CD4-positive, CD25-positive, alpha-beta regulatory T cell (primary cell): ENCODE measurements around the gene GALR2. TPM values are rescaled to one million over a fixed set of nuclear protein-coding genes. Genes with fewer than 3 reads are reported as not detected.
"Not testable (repeated sequence)": the region's sequence is repeated elsewhere in the genome, so short reads cannot be mapped to it uniquely, and the experiment has no call there.

Experiments used
- ATAC-seq, 2 donors: fragments of 150-1000 bp; cut with Tn5 transposase; one replicate each; pipeline ENCODE4 v1.10.0; 2021; ENCODE audit warnings: low read depth in 2 of 2, moderate number of reproducible peaks in 2 of 2, moderate library complexity in 1 of 2
- DNase-seq, 3 donors: peaks; one replicate each; pipeline versions ENCODE4 v3.0.0 to v3.0.0-alpha.2; 2012 to 2022; ENCODE audit warnings: mixed read lengths in 1 of 3
- H3K27ac ChIP-seq: one replicate; pipeline ENCODE4 v1.7.0; 2013; ENCODE audit warnings: mild to moderate bottlenecking, low read length; ENCODE audit not compliant: insufficient read depth, poor library complexity, severe bottlenecking
- H3K27me3 ChIP-seq: one replicate; pipeline ENCODE4 v1.7.0; 2013; ENCODE audit warnings: low read length; ENCODE audit not compliant: control insufficient read depth, insufficient read depth
- H3K36me3 ChIP-seq: one replicate; pipeline ENCODE4 v1.7.0; 2013; ENCODE audit warnings: mild to moderate bottlenecking, low read length, moderate library complexity; ENCODE audit not compliant: control insufficient read depth, insufficient read depth
- H3K4me1 ChIP-seq: 2 replicates; pipeline ENCODE4 v1.7.0; 2013; ENCODE audit warnings: mild to moderate bottlenecking, low read length; ENCODE audit not compliant: insufficient read depth, control insufficient read depth, poor library complexity, severe bottlenecking
- H3K4me3 ChIP-seq: one replicate; pipeline ENCODE4 v1.7.0; 2013; ENCODE audit warnings: low read depth, mild to moderate bottlenecking, low read length, moderate library complexity
- H3K9me3 ChIP-seq, 2 experiments: 1 replicate in 1 of 2; 2 replicates in 1 of 2; pipeline ENCODE4 v1.7.0; 2013; ENCODE audit warnings: low read length in 2 of 2, mild to moderate bottlenecking in 1 of 2, moderate library complexity in 1 of 2; ENCODE audit not compliant: control insufficient read depth in 2 of 2
- H3K27ac Mint-ChIP-seq, 3 donors: one replicate each; pipeline ENCODE4 v1.8.0; 2020 to 2022; ENCODE audit warnings: mild to moderate bottlenecking in 3 of 3, mixed read lengths in 3 of 3, moderate library complexity in 2 of 3
- H3K27me3 Mint-ChIP-seq: one replicate; pipeline ENCODE4 v1.8.0; 2022; ENCODE audit warnings: mild to moderate bottlenecking, mixed read lengths
- H3K36me3 Mint-ChIP-seq: one replicate; pipeline ENCODE4 v1.8.0; 2020; ENCODE audit warnings: mixed read lengths
- H3K4me1 Mint-ChIP-seq, 4 donors: one replicate each; pipeline ENCODE4 v1.8.0; 2020 to 2022; ENCODE audit warnings: mixed read lengths in 4 of 4, mild to moderate bottlenecking in 1 of 4
- H3K4me3 Mint-ChIP-seq, 4 donors: one replicate each; pipeline ENCODE4 v1.8.0; 2020 to 2022; ENCODE audit warnings: mild to moderate bottlenecking in 4 of 4, mixed read lengths in 4 of 4, moderate library complexity in 3 of 4
- H3K9me3 Mint-ChIP-seq, 7 donors: one replicate each; pipeline ENCODE4 v1.8.0; 2020 to 2022; ENCODE audit warnings: mixed read lengths in 7 of 7, mild to moderate bottlenecking in 3 of 7, moderate library complexity in 2 of 7
- polyA plus RNA-seq, 4 donors: library from polyadenylated mRNA; unstranded; fragments of 300-500 nt; fragmentation: Illumina TruSeq; gene quantifications; one replicate each; pipeline ENCODE4 v1.2.3, GENCODE V29; 2021
- total RNA-seq: library from RNA; stranded (reverse); gene quantifications from one replicate; pipeline ENCODE4 v1.2.3, GENCODE V29; 2022

GALR2 gene
- total and polyA plus RNA-seq, 5 donors from 2014 or later = 0.41 to 0.86 (median 0.62) TPM; not detected in 2

DNA sequence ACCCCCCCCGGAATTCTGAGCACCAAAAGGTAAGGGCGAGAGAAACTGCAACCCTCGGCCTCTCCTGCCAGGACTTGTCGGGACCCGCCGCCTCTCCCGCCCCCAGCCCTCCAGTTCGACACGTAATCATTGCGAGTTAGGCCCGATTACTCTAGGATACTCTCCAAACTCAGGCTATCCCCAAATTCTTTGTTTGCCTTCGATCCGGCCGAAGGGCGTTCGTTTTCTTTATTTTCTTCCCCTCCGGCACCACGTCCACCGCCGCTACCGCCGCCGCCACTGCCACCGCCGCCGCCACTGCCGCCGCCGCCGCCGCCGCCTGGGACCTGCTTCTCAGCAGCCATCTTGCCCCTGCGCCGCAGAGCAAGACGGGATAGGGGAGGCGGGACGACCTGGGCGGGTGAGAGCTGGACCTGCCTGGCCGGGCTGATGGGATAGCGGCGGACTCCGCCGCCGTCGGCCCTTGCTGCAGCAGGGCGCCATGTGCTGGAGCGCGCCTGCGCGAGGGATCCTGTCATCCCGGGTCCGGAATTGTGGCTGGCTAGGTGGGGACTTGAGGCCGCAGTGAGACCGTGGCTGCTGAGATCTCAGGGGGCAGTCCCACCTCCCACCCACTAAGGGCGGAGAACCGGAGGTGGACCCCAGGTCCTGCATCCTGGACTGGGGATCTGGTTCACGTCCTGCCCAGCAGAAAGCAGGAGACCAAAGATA is 2.3 kb upstream of the GALR2 start, which contains the start of gene SRP68:
TSS of gene SRP68 (minus strand) at position 370 of the 711 bp plus-strand sequence. CDS start at position 344, 26 bp downstream.
- Histone ChIP-seq H3K9me3 (no peaks in the 10 kb centered on the region), H3K27ac (peak within 1 kb of the TSS; percentile 80), H3K36me3 (peaks cover 12% of the 10 kb centered on the region), H3K4me1 (peaks cover 60% of the 10 kb centered on the region), H3K27me3 (peaks cover 10% of the 10 kb centered on the region), H3K4me3 (peak within 1 kb of the TSS; percentile 88)
- DNase-seq (peak; percentile 75 to 89 (median 77)), ATAC-seq (peak; percentile 88 to 90)
- peaks cover 6 to 60% (median 41%) of the 10 kb centered on the region in 4 donors for H3K4me1 Mint-ChIP-seq
- H3K9me3 Mint-ChIP-seq = peaks cover 0 to 1% (median 0%) of the 10 kb centered on the region in 7 donors
- H3K4me3 Mint-ChIP-seq = peak within 1 kb of the TSS; percentile 87 to 98 (median 96)
- H3K36me3 Mint-ChIP-seq = peaks cover 6% of the 10 kb centered on the region
- peaks cover 33% of the 10 kb centered on the region for H3K27me3 Mint-ChIP-seq
- H3K27ac Mint-ChIP-seq = peak within 1 kb of the TSS; percentile 82 to 98 (median 97)

DNA sequence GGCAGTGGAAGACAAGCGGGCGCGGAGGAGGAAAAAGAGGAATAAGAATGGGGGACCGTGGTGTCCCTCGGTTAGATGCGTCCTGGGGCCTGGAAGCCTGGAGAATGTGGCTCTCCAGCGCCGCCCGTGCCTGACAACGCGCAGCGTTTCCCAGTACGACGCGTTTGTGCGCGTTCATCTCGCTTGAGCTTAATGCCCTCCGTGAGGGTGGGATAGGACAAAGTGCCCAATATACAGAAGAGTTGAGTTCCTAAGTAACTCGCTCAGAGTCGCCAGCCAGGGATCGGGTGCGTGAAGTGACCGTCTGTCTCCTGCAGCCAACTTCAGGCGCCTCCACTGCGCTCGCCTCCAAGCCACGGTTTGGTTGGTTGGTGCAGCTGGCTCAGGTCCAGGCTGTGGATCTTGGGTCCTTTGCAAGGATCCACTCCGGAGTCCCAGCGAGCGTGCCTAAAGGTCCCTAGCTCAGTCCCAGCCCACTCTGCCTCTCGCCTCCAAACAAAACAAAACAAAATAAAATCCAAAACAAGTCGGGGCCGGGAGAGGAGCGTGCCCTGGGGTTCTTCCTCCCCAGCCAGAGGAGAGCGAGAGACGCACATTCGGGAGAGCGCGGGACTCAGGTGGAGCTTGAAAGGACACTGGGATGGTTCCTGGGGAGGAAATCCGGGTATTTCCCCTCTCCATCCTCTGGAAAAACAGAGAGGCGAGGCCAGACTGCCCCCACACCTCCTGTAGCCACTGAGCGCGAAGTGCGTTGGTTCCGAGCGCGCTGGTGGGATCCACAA is 974 bp downstream of the GALR2 start:
- Mint-ChIP-seq H3K4me3 (peak overlapping the region; percentile 12 to 89 (median 85)), H3K27me3 (peaks cover 47% of the 10 kb centered on the region), H3K9me3 (peaks cover 0 to 1% (median 0%) of the 10 kb centered on the region in 7 donors), H3K36me3 (no peaks in the 10 kb centered on the region), H3K4me1 (peaks cover 6 to 66% (median 28%) of the 10 kb centered on the region in 4 donors), H3K27ac (peak overlapping the region; percentile 26 to 82 (median 27))
- ATAC-seq (no peak), DNase-seq (no peak)
- H3K36me3 ChIP-seq = no peaks in the 10 kb centered on the region
- no peak overlapping the region for H3K4me3 ChIP-seq
- peaks cover 62% of the 10 kb centered on the region for H3K4me1 ChIP-seq
- peaks cover 13% of the 10 kb centered on the region for H3K27me3 ChIP-seq
- H3K27ac ChIP-seq = no peak overlapping the region
- H3K9me3 ChIP-seq = no peaks in the 10 kb centered on the region

DNA sequence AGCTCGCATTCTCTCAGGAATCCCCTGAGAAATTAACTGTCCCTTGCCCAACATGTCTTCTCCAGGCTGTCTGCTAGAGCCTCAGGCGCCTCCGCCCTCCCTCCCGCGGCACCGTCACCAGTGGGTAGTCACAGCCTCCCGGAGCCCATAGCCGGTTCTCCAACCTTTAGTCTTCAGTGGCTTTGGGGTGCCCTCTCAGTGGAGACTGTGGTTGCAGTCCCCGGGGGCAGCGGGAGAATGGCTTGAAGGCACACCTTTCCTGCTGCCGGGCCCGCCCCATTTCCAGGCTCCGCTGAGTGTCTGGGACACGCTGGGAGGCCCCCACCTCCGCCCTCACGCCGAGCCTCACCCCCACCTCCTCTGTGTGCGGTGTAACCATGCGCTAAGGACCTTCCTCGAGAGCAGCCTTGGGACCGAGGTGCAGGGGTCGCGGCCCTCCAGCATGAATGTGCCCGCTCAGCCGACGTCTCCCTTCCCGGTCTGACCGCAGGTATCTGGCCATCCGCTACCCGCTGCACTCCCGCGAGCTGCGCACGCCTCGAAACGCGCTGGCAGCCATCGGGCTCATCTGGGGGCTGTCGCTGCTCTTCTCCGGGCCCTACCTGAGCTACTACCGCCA is 1.7 kb downstream of the GALR2 start:
- H3K4me3 ChIP-seq = no peak overlapping the region
- H3K4me1 ChIP-seq = peaks cover 55% of the 10 kb centered on the region
- peaks cover 6 to 60% (median 22%) of the 10 kb centered on the region in 4 donors for H3K4me1 Mint-ChIP-seq
- no peaks in the 10 kb centered on the region for H3K36me3 ChIP-seq
- H3K4me3 Mint-ChIP-seq = peak overlapping the region; percentile 56 to 89 (median 84)
- ATAC-seq (no peak), DNase-seq (no peak)
- peaks cover 47% of the 10 kb centered on the region for H3K27me3 Mint-ChIP-seq
- no peaks in the 10 kb centered on the region for H3K36me3 Mint-ChIP-seq
- peak overlapping the region in 2 of 3 donors; percentile 82 to 90 for H3K27ac Mint-ChIP-seq
- H3K9me3 ChIP-seq = no peaks in the 10 kb centered on the region
- peaks cover 13% of the 10 kb centered on the region for H3K27me3 ChIP-seq
- no peak overlapping the region for H3K27ac ChIP-seq
- peaks cover 0 to 1% (median 0%) of the 10 kb centered on the region in 7 donors for H3K9me3 Mint-ChIP-seq

DNA sequence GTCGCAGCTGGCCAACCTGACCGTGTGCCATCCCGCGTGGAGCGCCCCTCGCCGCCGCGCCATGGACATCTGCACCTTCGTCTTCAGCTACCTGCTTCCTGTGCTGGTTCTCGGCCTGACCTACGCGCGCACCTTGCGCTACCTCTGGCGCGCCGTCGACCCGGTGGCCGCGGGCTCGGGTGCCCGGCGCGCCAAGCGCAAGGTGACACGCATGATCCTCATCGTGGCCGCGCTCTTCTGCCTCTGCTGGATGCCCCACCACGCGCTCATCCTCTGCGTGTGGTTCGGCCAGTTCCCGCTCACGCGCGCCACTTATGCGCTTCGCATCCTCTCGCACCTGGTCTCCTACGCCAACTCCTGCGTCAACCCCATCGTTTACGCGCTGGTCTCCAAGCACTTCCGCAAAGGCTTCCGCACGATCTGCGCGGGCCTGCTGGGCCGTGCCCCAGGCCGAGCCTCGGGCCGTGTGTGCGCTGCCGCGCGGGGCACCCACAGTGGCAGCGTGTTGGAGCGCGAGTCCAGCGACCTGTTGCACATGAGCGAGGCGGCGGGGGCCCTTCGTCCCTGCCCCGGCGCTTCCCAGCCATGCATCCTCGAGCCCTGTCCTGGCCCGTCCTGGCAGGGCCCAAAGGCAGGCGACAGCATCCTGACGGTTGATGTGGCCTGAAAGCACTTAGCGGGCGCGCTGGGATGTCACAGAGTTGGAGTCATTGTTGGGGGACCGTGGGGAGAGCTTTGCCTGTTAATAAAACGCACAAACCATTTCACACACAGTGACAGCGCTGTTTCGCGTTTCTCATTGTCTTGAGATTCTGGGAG is 2.4 kb downstream of the GALR2 start:
- H3K36me3 ChIP-seq = no peaks in the 10 kb centered on the region
- ATAC-seq = peak; percentile 30 to 32
- H3K36me3 Mint-ChIP-seq = no peaks in the 10 kb centered on the region
- no peaks in the 10 kb centered on the region for H3K9me3 ChIP-seq
- peak overlapping the region; percentile 82 to 91 (median 90) for H3K27ac Mint-ChIP-seq
- peaks cover 0 to 1% (median 0%) of the 10 kb centered on the region in 7 donors for H3K9me3 Mint-ChIP-seq
- peak; percentile 23 to 80 (median 74) for DNase-seq
- peaks cover 50% of the 10 kb centered on the region for H3K4me1 ChIP-seq
- no peak overlapping the region for H3K27ac ChIP-seq
- peak overlapping the region; percentile 56 to 89 (median 84) for H3K4me3 Mint-ChIP-seq
- peaks cover 47% of the 10 kb centered on the region for H3K27me3 Mint-ChIP-seq
- peaks cover 13% of the 10 kb centered on the region for H3K27me3 ChIP-seq
- no peak overlapping the region for H3K4me3 ChIP-seq
- peaks cover 0 to 57% (median 16%) of the 10 kb centered on the region in 4 donors for H3K4me1 Mint-ChIP-seq

DNA sequence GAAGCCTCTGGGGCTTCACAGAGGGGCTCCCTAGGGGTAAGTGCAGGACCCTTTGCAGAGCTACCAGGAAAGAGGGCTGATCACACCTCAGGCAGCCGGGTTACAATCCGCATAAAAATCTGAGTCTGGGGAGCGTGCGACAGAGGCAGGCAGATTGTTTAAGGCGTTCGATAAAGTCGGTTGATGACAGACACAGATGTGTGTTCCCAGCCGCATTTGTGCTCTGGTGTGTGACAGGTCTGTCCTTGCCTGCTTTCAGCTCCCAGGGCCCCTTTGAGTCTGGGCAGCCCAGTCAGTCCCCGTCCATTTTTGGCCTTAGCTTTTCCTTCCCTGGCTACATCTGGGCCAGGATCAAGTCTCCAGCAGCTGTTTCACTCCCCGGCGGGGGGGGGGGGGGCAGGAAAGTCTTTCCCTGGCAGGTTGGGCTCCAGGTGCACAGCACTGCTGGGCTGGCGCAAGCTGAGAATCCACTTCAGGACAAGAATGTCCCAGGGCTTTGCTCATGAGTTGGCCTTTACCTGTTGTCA is 3.1 kb downstream of the GALR2 start:
- peak overlapping the region in 2 of 4 donors; percentile 38 to 89 for H3K4me3 Mint-ChIP-seq
- DNase-seq (no peak), ATAC-seq (no peak)
- no peak overlapping the region for H3K27ac ChIP-seq
- H3K36me3 ChIP-seq = no peaks in the 10 kb centered on the region
- H3K27ac Mint-ChIP-seq = peak overlapping the region in 2 of 3 donors; percentile 82 to 90
- peaks cover 0 to 1% (median 0%) of the 10 kb centered on the region in 7 donors for H3K9me3 Mint-ChIP-seq
- H3K36me3 Mint-ChIP-seq = no peaks in the 10 kb centered on the region
- peaks cover 13% of the 10 kb centered on the region for H3K27me3 ChIP-seq
- H3K4me3 ChIP-seq = no peak overlapping the region
- peaks cover 0 to 57% (median 13%) of the 10 kb centered on the region in 4 donors for H3K4me1 Mint-ChIP-seq
- peaks cover 50% of the 10 kb centered on the region for H3K4me1 ChIP-seq
- no peaks in the 10 kb centered on the region for H3K9me3 ChIP-seq
- H3K27me3 Mint-ChIP-seq = peaks cover 47% of the 10 kb centered on the region

DNA sequence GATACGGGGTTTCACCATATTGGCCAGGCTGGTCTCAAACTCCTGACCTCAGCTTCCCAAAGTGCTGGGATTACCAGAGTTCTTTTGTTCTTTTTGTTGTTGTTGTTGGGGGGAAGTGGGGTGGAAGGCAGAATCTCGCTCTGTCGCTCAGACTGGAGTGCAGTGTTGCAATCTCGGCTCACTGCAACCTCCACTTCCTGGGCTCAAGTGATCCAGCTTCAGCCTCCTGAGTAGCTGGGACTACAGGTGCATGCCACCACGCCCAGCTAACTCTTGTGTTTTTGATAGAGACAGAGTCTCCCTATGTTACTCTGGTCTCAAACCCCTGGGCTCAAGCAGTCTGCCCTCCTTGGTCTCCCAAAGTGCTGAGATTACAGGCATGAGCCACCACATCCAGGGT is 3.8 kb downstream of the GALR2 start:
- Mint-ChIP-seq H3K4me3 (peak overlapping the region in 1 of 4 donors; percentile 40), H3K27ac (peak overlapping the region in 1 of 3 donors; percentile 52), H3K4me1 (peaks cover 0 to 54% (median 11%) of the 10 kb centered on the region in 4 donors), H3K27me3 (peaks cover 47% of the 10 kb centered on the region)
- H3K4me3 ChIP-seq, DNase-seq, H3K36me3 ChIP-seq, H3K9me3 ChIP-seq, H3K9me3 Mint-ChIP-seq, H3K36me3 Mint-ChIP-seq, H3K27ac ChIP-seq, ATAC-seq: not testable (repeated sequence)
- Histone ChIP-seq H3K4me1 (peaks cover 50% of the 10 kb centered on the region), H3K27me3 (peaks cover 13% of the 10 kb centered on the region)
